Uterus (tissue), 2 donors: ENCODE data around the gene ZNF26.

ENCODE experiments used
- CTCF ChIP-seq, 4 experiments: fragments of 200-600 bp in 2 of 4; fragments of 450-650 bp in 2 of 4; sonication (generic) in 2 of 4; IDR thresholded peaks; one replicate each; pipeline ENCODE4 v1.5.1; 2016 to 2019; ENCODE audit warnings: antibody characterized with exemption in 4 of 4, mild to moderate bottlenecking in 2 of 4, moderate library complexity in 1 of 4
- POLR2A ChIP-seq, 2 donors: fragments of 450-650 bp; IDR thresholded peaks; one replicate each; pipeline ENCODE4 v1.6.1; 2016; ENCODE audit warnings: antibody characterized with exemption in 2 of 2, mild to moderate bottlenecking in 1 of 2, moderate library complexity in 1 of 2

DNA sequence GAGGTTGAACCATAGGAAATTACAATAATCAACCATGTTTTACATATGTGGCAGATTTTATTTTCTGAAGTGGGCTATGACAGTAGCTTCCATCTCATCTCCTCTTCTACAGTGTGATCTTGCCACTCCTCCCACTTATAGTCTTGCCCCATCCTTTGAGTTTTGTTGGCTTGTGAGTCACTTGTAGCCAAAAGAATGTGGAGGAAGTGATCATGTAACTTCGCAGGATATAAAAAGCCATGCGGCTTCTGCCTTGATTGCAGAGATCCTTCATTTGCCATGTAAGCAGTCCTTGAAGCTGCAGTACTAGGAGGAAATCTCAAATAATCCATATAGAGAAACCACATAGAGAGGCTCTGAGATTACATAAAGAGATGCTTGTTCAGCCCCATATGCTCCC lies 37.4 kb downstream of the ZNF26 start:
- TF ChIP-seq POLR2A (IDR thresholded peaks at IDR 0.05) = no peak
- no peak for TF ChIP-seq CTCF (IDR thresholded peaks at IDR 0.05)
